Stimulated activated CD4-positive, alpha-beta T cell treated with anti-CD3 and anti-CD28 coated beads, Interleukin-12 subunit alpha, Interleukin-12 subunit beta, amount 100 ng/mL, for 48 hours (primary cell): ENCODE measurements around the gene LONP1.

Experiments used
- DNase-seq, 3 donors: peaks; one replicate each; pipeline ENCODE4 v3.0.0-alpha.2; 2020; ENCODE audit warnings: low read depth in 2 of 3, low spot score in 1 of 3

LONP1 gene

GRCh38 chr19:5679289-5680083, 40.5 kb downstream of the LONP1 start:
- DNase-seq = no peak

GRCh38 chr19:5678071-5678718, 41.8 kb downstream of the LONP1 start:
- DNase-seq = no peak

- no peak for DNase-seq
Observed at GRCh38 chr19:5677580-5677979, 42.4 kb downstream of the LONP1 start.

GRCh38 chr19:5677136-5677535, 42.8 kb downstream of the LONP1 start:
- no peak for DNase-seq

- DNase-seq = no peak
Observed at GRCh38 chr19:5676772-5677105, 43.2 kb downstream of the LONP1 start.

- DNase-seq = no peak
Observed at GRCh38 chr19:5676105-5676771, 43.7 kb downstream of the LONP1 start.

- no peak for DNase-seq
Observed at GRCh38 chr19:5674714-5675113, 45.2 kb downstream of the LONP1 start.

GRCh38 chr19:5673752-5674151, 46.2 kb downstream of the LONP1 start:
- DNase-seq = no peak

- DNase-seq = no peak
Observed at GRCh38 chr19:5672708-5673459, 47.1 kb downstream of the LONP1 start.

GRCh38 chr19:5671600-5671999, 48.3 kb downstream of the LONP1 start:
- no peak for DNase-seq

- no peak for DNase-seq
Observed at GRCh38 chr19:5669212-5669611, 50.7 kb downstream of the LONP1 start.

GRCh38 chr19:5667751-5668271, 52.1 kb downstream of the LONP1 start:
- DNase-seq = no peak

- DNase-seq = no peak
Observed at GRCh38 chr19:5666921-5667610, 52.9 kb downstream of the LONP1 start.

- no peak for DNase-seq
Observed at GRCh38 chr19:5665781-5666513, 54.0 kb downstream of the LONP1 start.

- no peak for DNase-seq
Observed at GRCh38 chr19:5664515-5664914, 55.4 kb downstream of the LONP1 start.

GRCh38 chr19:5663904-5664303, 56.0 kb downstream of the LONP1 start:
- DNase-seq = no peak

- no peak for DNase-seq
Observed at GRCh38 chr19:5661483-5661882, 58.5 kb downstream of the LONP1 start.

GRCh38 chr19:5655412-5655811, 64.5 kb downstream of the LONP1 start:
- DNase-seq = no peak

- no peak for DNase-seq
Observed at GRCh38 chr19:5654931-5655330, 65.0 kb downstream of the LONP1 start.

GRCh38 chr19:5652261-5652660, 67.7 kb downstream of the LONP1 start:
- no peak for DNase-seq
